GM23338 (cell line): Measurements from ENCODE around the gene IGF1R. TPM values are rescaled to one million over a fixed set of nuclear protein-coding genes. Genes with fewer than 3 reads are reported as not detected.

ENCODE experiments used
- ATAC-seq: fragments of 200-7000 bp; cut with Tn5 transposase; 3 replicates; pipeline ENCODE4 v1.9.1; 2020
- DNase-seq: peaks from one replicate; pipeline ENCODE4 v3.0.0-alpha.2; 2015; ENCODE audit warnings: low spot score
- H2AFZ ChIP-seq: fragments of 200-600 bp; sonication (generic); 2 replicates; pipeline ENCODE4 v1.8.0; 2016; ENCODE audit warnings: antibody characterized with exemption, mild to moderate bottlenecking, moderate library complexity
- H3F3A ChIP-seq: fragments of 200-600 bp; sonication (generic); replicated peaks from 2 replicates; pipeline ENCODE4 v1.8.0; 2017; ENCODE audit warnings: antibody characterized with exemption, mixed run types, low read depth
- H3K27ac ChIP-seq: fragments of 200-600 bp; sonication (generic); 2 replicates; pipeline ENCODE4 v1.6.1; 2016; ENCODE audit warnings: low read depth
- H3K27me3 ChIP-seq: fragments of 200-600 bp; sonication (generic); 2 replicates; pipeline ENCODE4 v1.8.0; 2016; ENCODE audit warnings: mild to moderate bottlenecking, mixed run types, moderate library complexity; ENCODE audit not compliant: insufficient read depth
- H3K36me3 ChIP-seq: fragments of 200-600 bp; sonication (generic); 2 replicates; pipeline ENCODE4 v1.8.0; 2016; ENCODE audit warnings: mild to moderate bottlenecking; ENCODE audit not compliant: insufficient read depth
- H3K4me1 ChIP-seq: fragments of 200-600 bp; sonication (generic); 2 replicates; pipeline ENCODE4 v1.8.0; 2016; ENCODE audit warnings: mild to moderate bottlenecking, moderate library complexity; ENCODE audit not compliant: insufficient read depth
- H3K4me2 ChIP-seq: fragments of 200-600 bp; sonication (generic); 2 replicates; pipeline ENCODE4 v1.7.1; 2017; ENCODE audit warnings: mixed run types
- H3K4me3 ChIP-seq: fragments of 200-600 bp; sonication (generic); 2 replicates; pipeline ENCODE4 v1.6.1; 2016; ENCODE audit warnings: mixed run types
- H3K79me2 ChIP-seq: fragments of 200-600 bp; sonication (generic); replicated peaks from 2 replicates; pipeline ENCODE4 v1.8.0; 2017; ENCODE audit warnings: mild to moderate bottlenecking; ENCODE audit not compliant: insufficient read depth
- H3K9me2 ChIP-seq: fragments of 200-600 bp; sonication (generic); 2 replicates; pipeline ENCODE4 v1.8.0; 2017; ENCODE audit not compliant: insufficient read depth
- H4K20me1 ChIP-seq: fragments of 200-600 bp; sonication (generic); replicated peaks from 2 replicates; pipeline ENCODE4 v1.8.0; 2017; ENCODE audit warnings: mild to moderate bottlenecking; ENCODE audit not compliant: insufficient read depth
- H3K27ac Mint-ChIP-seq: 2 replicates; pipeline ENCODE4 v1.8.0; 2020; ENCODE audit warnings: inconsistent platforms, mild to moderate bottlenecking, moderate library complexity, mixed read lengths
- H3K27me3 Mint-ChIP-seq: 3 replicates; pipeline ENCODE4 v1.8.0; 2022; ENCODE audit warnings: low read depth, mild to moderate bottlenecking, moderate library complexity, mixed read lengths, inconsistent platforms; ENCODE audit not compliant: insufficient read depth, poor library complexity
- H3K36me3 Mint-ChIP-seq: 3 replicates; pipeline ENCODE4 v1.8.0; 2021; ENCODE audit warnings: low read depth, mild to moderate bottlenecking, inconsistent platforms, moderate library complexity, mixed read lengths
- H3K4me1 Mint-ChIP-seq: 3 replicates; pipeline ENCODE4 v1.8.0; 2020; ENCODE audit warnings: mild to moderate bottlenecking, inconsistent platforms, mixed read lengths
- H3K4me3 Mint-ChIP-seq: 3 replicates; pipeline ENCODE4 v1.8.0; 2021; ENCODE audit warnings: moderate library complexity, mild to moderate bottlenecking, inconsistent platforms, mixed read lengths
- H3K9me3 Mint-ChIP-seq: 3 replicates; pipeline ENCODE4 v1.8.0; 2020; ENCODE audit warnings: moderate library complexity, mild to moderate bottlenecking, inconsistent platforms, mixed read lengths
- CREB1 ChIP-seq: fragments of 250-450 bp; sonication (Bioruptor Pico); IDR thresholded peaks from 2 replicates; pipeline ENCODE4 v1.5.0; 2020; ENCODE audit warnings: low read depth, mild to moderate bottlenecking, moderate library complexity
- EZH2 ChIP-seq: fragments of 200-600 bp; sonication (generic); IDR thresholded peaks from one replicate; pipeline ENCODE4 v1.8.0; 2017; ENCODE audit warnings: antibody characterized with exemption, mild to moderate bottlenecking, low read depth; ENCODE audit not compliant: unreplicated experiment
- EZH2phosphoT487 ChIP-seq: fragments of 200-600 bp; sonication (generic); IDR thresholded peaks from one replicate; pipeline ENCODE4 v1.8.1; 2018; ENCODE audit warnings: antibody characterized with exemption; ENCODE audit not compliant: unreplicated experiment
- JUNB ChIP-seq: IDR thresholded peaks from one replicate; pipeline ENCODE4 v1.6.1; 2016; ENCODE audit warnings: antibody characterized with exemption; ENCODE audit not compliant: unreplicated experiment
- NANOG ChIP-seq: IDR thresholded peaks from 2 replicates; pipeline ENCODE4 v1.6.1; 2016; ENCODE audit warnings: antibody characterized with exemption, borderline replicate concordance
- POLR2AphosphoS5 ChIP-seq: IDR thresholded peaks from 2 replicates; pipeline ENCODE4 v1.6.1; 2016; ENCODE audit warnings: antibody characterized with exemption, low read depth
- STAT1 ChIP-seq: IDR thresholded peaks from one replicate; pipeline ENCODE4 v1.6.1; 2016; ENCODE audit warnings: antibody characterized with exemption; ENCODE audit not compliant: unreplicated experiment
- ZNF331 ChIP-seq: fragments of 250-450 bp; sonication (Bioruptor Pico); IDR thresholded peaks from 2 replicates; pipeline ENCODE4 v1.5.0; 2020; ENCODE audit warnings: low read depth, mild to moderate bottlenecking, moderate library complexity
- polyA plus RNA-seq: library from polyadenylated mRNA; unstranded; fragments of >200 nt; fragmentation: Nextera tagmentation; extraction: Ambion mirVana; gene quantifications from 2 replicates; pipeline ENCODE4 v1.2.1, GENCODE V29; 2016
- total RNA-seq: library from RNA; depleted of rRNA; stranded (reverse); fragments of >200 nt; shearing (Covaris generic); gene quantifications from 2 replicates; pipeline ENCODE4 v1.2.3, GENCODE V29; 2014
- TF ChIP-seq, protein P1 (sequence below): fragments of 250-450 bp; sonication (Bioruptor Pico); IDR thresholded peaks from 2 replicates; pipeline ENCODE4 v1.5.0; 2020; ENCODE audit warnings: mild to moderate bottlenecking, moderate library complexity
- TF ChIP-seq, protein P2 (sequence below), 2 experiments: fragments of 200-600 bp in 1 of 2; sonication (generic) in 1 of 2; conservative IDR thresholded peaks; 2 replicates each; pipeline versions ENCODE4 v1.5.1 to v1.6.1; 2016 to 2017; ENCODE audit warnings: antibody characterized with exemption in 2 of 2, low read depth in 2 of 2, mild to moderate bottlenecking in 2 of 2, moderate library complexity in 1 of 2
- TF ChIP-seq, protein P3 (sequence below): IDR thresholded peaks from one replicate; pipeline ENCODE4 v1.6.1; 2018; ENCODE audit warnings: antibody characterized with exemption; ENCODE audit not compliant: unreplicated experiment

Gene IGF1R
- total and polyA plus RNA-seq, 2 experiments from 2014 or later = 20.4 to 92.2 TPM

DNA sequence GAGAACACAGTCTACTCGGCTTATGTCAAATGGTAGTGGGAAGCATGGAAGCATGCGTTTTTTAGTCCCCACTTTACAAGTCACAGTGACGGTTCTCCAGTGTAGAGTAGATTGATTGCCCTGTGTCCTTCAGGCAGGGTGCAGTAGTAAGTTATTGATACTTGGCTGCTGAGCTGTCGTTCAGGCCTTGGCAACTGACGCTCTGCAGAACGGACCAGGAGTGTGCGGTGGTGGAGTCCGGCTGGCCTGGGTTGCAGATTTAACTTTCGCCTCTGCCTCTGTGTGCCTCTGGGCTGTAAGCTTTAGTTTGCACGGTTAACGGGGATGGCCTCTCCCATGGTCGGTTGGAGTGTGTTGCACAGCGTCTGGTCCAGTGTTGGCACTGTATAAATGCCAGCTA is 58.6 kb downstream of the IGF1R start:
- Mint-ChIP-seq H3K36me3 (peaks cover 33% of the 10 kb centered on the region), H3K27ac (no peak overlapping the region), H3K4me3 (no peak overlapping the region), H3K27me3 (peaks cover 2% of the 10 kb centered on the region), H3K4me1 (peaks cover 44% of the 10 kb centered on the region), H3K9me3 (peaks cover 6% of the 10 kb centered on the region)
- no peak overlapping the region for H2AFZ ChIP-seq
- no peaks in the 10 kb centered on the region for H3F3A ChIP-seq
- peaks cover 69% of the 10 kb centered on the region for H3K4me1 ChIP-seq
- peaks cover 87% of the 10 kb centered on the region for H4K20me1 ChIP-seq
- ATAC-seq (no peak), DNase-seq (no peak)
- H3K4me3 ChIP-seq = no peak overlapping the region
- H3K9me2 ChIP-seq = no peaks in the 10 kb centered on the region
- H3K36me3 ChIP-seq = no peaks in the 10 kb centered on the region
- no peak overlapping the region for H3K27ac ChIP-seq
- TF ChIP-seq, protein P1, sequence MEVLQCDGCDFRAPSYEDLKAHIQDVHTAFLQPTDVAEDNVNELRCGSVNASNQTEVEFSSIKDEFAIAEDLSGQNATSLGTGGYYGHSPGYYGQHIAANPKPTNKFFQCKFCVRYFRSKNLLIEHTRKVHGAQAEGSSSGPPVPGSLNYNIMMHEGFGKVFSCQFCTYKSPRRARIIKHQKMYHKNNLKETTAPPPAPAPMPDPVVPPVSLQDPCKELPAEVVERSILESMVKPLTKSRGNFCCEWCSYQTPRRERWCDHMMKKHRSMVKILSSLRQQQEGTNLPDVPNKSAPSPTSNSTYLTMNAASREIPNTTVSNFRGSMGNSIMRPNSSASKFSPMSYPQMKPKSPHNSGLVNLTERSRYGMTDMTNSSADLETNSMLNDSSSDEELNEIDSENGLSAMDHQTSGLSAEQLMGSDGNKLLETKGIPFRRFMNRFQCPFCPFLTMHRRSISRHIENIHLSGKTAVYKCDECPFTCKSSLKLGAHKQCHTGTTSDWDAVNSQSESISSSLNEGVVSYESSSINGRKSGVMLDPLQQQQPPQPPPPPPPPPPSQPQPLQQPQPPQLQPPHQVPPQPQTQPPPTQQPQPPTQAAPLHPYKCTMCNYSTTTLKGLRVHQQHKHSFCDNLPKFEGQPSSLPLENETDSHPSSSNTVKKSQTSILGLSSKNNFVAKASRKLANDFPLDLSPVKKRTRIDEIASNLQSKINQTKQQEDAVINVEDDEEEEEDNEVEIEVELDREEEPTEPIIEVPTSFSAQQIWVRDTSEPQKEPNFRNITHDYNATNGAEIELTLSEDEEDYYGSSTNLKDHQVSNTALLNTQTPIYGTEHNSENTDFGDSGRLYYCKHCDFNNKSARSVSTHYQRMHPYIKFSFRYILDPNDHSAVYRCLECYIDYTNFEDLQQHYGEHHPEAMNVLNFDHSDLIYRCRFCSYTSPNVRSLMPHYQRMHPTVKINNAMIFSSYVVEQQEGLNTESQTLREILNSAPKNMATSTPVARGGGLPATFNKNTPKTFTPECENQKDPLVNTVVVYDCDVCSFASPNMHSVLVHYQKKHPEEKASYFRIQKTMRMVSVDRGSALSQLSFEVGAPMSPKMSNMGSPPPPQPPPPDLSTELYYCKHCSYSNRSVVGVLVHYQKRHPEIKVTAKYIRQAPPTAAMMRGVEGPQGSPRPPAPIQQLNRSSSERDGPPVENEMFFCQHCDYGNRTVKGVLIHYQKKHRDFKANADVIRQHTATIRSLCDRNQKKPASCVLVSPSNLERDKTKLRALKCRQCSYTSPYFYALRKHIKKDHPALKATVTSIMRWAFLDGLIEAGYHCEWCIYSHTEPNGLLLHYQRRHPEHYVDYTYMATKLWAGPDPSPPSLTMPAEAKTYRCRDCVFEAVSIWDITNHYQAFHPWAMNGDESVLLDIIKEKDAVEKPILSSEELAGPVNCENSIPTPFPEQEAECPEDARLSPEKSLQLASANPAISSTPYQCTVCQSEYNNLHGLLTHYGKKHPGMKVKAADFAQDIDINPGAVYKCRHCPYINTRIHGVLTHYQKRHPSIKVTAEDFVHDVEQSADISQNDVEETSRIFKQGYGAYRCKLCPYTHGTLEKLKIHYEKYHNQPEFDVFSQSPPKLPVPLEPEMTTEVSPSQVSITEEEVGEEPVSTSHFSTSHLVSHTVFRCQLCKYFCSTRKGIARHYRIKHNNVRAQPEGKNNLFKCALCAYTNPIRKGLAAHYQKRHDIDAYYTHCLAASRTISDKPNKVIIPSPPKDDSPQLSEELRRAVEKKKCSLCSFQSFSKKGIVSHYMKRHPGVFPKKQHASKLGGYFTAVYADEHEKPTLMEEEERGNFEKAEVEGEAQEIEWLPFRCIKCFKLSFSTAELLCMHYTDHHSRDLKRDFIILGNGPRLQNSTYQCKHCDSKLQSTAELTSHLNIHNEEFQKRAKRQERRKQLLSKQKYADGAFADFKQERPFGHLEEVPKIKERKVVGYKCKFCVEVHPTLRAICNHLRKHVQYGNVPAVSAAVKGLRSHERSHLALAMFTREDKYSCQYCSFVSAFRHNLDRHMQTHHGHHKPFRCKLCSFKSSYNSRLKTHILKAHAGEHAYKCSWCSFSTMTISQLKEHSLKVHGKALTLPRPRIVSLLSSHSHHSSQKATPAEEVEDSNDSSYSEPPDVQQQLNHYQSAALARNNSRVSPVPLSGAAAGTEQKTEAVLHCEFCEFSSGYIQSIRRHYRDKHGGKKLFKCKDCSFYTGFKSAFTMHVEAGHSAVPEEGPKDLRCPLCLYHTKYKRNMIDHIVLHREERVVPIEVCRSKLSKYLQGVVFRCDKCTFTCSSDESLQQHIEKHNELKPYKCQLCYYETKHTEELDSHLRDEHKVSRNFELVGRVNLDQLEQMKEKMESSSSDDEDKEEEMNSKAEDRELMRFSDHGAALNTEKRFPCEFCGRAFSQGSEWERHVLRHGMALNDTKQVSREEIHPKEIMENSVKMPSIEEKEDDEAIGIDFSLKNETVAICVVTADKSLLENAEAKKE (CRISPR knock-in tag) = no peak
- TF ChIP-seq EZH2phosphoT487 (no peak), POLR2AphosphoS5 (no peak), ZNF331 (CRISPR knock-in tag) (no peak), JUNB (no peak), NANOG (no peak), CREB1 (CRISPR knock-in tag) (no peak), STAT1 (no peak), EZH2 (no peak)
- TF ChIP-seq, protein P2, sequence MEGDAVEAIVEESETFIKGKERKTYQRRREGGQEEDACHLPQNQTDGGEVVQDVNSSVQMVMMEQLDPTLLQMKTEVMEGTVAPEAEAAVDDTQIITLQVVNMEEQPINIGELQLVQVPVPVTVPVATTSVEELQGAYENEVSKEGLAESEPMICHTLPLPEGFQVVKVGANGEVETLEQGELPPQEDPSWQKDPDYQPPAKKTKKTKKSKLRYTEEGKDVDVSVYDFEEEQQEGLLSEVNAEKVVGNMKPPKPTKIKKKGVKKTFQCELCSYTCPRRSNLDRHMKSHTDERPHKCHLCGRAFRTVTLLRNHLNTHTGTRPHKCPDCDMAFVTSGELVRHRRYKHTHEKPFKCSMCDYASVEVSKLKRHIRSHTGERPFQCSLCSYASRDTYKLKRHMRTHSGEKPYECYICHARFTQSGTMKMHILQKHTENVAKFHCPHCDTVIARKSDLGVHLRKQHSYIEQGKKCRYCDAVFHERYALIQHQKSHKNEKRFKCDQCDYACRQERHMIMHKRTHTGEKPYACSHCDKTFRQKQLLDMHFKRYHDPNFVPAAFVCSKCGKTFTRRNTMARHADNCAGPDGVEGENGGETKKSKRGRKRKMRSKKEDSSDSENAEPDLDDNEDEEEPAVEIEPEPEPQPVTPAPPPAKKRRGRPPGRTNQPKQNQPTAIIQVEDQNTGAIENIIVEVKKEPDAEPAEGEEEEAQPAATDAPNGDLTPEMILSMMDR (conservative IDR thresholded peaks at IDR 0.05; ENCODE audit: low read depth in 2 of 2) = no peak
- TF ChIP-seq, protein P3, sequence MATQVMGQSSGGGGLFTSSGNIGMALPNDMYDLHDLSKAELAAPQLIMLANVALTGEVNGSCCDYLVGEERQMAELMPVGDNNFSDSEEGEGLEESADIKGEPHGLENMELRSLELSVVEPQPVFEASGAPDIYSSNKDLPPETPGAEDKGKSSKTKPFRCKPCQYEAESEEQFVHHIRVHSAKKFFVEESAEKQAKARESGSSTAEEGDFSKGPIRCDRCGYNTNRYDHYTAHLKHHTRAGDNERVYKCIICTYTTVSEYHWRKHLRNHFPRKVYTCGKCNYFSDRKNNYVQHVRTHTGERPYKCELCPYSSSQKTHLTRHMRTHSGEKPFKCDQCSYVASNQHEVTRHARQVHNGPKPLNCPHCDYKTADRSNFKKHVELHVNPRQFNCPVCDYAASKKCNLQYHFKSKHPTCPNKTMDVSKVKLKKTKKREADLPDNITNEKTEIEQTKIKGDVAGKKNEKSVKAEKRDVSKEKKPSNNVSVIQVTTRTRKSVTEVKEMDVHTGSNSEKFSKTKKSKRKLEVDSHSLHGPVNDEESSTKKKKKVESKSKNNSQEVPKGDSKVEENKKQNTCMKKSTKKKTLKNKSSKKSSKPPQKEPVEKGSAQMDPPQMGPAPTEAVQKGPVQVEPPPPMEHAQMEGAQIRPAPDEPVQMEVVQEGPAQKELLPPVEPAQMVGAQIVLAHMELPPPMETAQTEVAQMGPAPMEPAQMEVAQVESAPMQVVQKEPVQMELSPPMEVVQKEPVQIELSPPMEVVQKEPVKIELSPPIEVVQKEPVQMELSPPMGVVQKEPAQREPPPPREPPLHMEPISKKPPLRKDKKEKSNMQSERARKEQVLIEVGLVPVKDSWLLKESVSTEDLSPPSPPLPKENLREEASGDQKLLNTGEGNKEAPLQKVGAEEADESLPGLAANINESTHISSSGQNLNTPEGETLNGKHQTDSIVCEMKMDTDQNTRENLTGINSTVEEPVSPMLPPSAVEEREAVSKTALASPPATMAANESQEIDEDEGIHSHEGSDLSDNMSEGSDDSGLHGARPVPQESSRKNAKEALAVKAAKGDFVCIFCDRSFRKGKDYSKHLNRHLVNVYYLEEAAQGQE = no peak
- H3K4me2 ChIP-seq = no peak overlapping the region
- no peaks in the 10 kb centered on the region for H3K27me3 ChIP-seq
- peaks cover 100% of the 10 kb centered on the region for H3K79me2 ChIP-seq
